DMS79 (cell line): ENCODE results near the gene WSCD1.

Experiments
- DNase-seq: peaks from one replicate; lab custom pipeline; 2025; lab: John Stamatoyannopoulos, UW

The WSCD1 gene

GRCh38 chr17:6108382-6108781 is 38.2 kb downstream of the WSCD1 start:
- DNase-seq = no peak

- no peak for DNase-seq
Observed at GRCh38 chr17:6108987-6109386, 38.8 kb downstream of the WSCD1 start.

- DNase-seq = no peak
Observed at GRCh38 chr17:6109536-6109935, 39.4 kb downstream of the WSCD1 start.

- DNase-seq = no peak
Observed at GRCh38 chr17:6110088-6110487, 39.9 kb downstream of the WSCD1 start.

DNA sequence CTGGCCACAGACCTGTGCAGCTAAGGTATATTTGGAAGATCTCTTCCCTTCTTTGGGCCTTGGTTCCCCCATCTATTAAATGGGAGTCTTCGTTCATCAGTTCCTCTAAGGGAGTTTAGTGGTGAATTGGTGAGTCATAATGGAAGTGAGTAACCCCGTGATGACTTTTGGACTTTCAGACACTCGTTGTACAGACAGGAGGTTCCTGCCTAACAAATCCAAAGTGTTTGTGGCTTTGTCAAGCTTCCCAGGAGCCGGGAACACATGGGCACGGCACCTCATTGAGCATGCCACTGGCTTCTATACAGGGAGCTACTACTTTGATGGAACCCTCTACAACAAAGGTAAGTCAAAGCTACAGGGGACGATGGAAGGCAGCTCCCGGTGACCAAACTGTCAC is 40.4 kb downstream of the WSCD1 start:
- no peak for DNase-seq

DNA sequence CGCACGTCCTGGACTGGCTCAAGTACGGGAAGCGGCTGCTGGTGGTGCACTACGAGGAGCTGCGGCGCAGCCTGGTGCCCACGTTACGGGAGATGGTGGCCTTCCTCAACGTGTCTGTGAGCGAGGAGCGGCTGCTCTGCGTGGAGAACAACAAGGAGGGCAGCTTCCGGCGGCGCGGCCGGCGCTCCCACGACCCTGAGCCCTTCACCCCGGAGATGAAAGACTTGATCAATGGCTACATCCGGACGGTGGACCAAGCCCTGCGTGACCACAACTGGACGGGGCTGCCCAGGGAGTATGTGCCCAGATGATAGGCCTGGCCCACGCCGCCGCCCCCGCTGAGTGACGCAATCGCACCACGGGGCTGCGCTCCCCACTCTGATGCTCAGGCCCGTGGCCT is 50.2 kb downstream of the WSCD1 start:
- no peak for DNase-seq

- DNase-seq = no peak
Observed at GRCh38 chr17:6124856-6125255, 54.7 kb downstream of the WSCD1 start.

DNA sequence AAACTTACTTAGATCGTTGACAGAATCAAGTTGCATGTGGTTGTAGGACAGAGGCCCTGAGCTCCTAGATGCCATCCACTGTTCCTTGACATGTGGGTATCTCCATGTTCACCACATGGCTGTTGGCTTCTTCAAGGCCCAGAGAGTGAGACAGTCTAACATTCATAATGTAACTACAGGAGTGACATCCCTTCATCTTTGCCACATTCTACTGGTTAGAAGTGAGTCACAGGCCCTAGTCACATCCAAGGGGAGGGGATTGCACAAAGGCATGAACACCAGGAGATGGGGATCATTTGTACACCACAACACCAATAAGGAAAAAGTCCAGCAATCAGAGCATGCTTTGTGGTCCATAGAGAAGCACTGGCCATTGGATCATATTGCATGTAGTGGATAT is 56.6 kb downstream of the WSCD1 start:
- DNase-seq = no peak

- no peak for DNase-seq
Observed at GRCh38 chr17:6134721-6135120, 64.5 kb downstream of the WSCD1 start.

GRCh38 chr17:6135236-6135635 is 65.1 kb downstream of the WSCD1 start:
- DNase-seq = no peak

DNA sequence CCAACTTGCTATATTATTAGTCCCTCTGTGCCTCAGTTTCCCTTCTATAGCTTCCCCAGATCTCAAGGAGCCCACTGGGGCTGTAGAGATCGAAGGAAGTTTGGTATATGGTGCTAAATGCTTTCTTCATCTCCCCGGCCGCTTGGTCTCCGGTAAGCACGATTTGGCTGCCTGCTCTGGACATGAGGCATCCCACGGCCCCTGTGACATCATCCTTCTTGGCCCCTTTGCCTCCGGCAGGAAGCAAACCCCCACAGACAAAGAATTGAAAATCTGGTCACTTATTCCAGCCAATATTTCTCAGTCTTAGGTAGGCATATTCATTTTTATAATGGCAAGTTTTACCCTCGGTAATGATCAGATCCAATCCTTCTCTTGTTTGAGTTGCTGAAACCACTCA is 65.8 kb downstream of the WSCD1 start:
- no peak for DNase-seq

GRCh38 chr17:6137716-6138502 is 67.7 kb downstream of the WSCD1 start:
- DNase-seq = no peak

DNA sequence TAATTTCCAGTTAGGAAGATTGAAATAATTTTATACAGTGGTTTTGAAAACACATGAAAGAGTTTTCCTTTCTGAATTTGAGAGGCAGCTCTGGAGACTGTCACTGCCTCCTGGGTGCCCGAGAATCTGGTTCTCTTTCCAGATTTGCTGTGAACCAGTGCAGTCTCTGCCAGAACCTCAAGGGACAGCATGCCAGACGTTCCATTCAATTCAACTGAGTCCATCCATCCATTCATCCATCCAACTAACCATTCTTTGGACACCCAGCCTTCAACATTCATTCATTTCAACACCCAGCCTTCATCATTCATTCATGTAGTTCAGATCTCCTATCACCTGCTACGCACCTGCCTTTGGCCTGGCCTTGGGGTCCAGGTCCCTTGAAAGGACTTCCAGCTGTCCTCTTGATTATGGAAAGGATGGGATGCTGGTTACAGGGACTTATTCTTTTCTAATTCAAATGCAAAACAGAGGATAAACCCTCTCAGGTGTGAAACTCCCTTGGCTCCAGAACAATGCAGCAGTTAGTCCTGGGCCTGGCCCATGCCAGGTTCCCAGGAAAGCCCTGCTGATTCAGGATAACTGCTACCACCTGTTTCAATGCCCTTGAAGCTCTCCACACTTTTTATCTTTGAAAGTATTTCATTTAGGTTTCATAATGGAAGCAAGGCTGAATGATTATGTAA is 68.7 kb downstream of the WSCD1 start:
- no peak for DNase-seq

DNA sequence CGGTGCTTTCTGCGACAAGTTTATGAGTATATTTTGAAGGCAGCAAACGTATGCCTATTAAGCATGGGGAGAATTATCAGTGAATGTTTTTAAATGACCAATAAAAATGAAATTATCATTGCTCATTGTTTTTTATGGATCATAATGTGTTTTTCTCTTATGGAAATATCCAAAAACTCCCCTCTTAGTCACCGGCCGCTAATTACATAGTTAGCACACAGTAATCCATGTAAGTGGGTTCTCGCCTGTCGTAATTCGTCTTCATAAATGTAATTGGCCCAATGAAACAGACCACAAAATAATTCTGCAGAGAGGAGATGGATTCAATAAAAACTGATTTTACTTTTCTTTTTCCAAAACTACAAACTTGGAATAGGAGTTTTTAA is 69.3 kb downstream of the WSCD1 start:
- no peak for DNase-seq

GRCh38 chr17:6140188-6140587 is 70.0 kb downstream of the WSCD1 start:
- DNase-seq = no peak

- no peak for DNase-seq
Observed at GRCh38 chr17:6140728-6141330, 70.7 kb downstream of the WSCD1 start.

- DNase-seq = no peak
Observed at GRCh38 chr17:6142701-6143100, 72.5 kb downstream of the WSCD1 start.

DNA sequence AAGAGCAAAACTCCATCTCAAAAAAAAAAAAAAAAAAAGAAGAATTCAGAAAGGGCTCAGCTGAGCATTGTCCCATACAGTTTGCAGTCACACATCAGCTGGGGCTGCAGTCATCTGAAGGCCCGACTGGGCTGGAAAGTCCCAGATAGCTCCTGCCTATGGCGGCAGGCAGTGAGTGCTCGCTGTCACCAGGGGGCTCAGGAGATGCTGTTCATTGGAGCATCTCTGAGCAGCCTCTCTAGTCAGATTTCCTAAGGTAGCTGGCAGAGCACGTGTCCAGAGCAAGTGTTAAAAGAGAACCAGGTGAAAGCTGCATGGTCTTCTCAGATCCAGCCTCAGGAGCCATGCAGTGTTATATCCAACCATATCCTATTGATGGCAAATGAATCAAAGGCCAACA is 75.8 kb downstream of the WSCD1 start:
- no peak for DNase-seq

- no peak for DNase-seq
Observed at GRCh38 chr17:6147042-6147441, 76.9 kb downstream of the WSCD1 start.

- DNase-seq = no peak
Observed at GRCh38 chr17:6153375-6153774, 83.2 kb downstream of the WSCD1 start.

- DNase-seq = no peak
Observed at GRCh38 chr17:6157716-6158115, 87.5 kb downstream of the WSCD1 start.

DNA sequence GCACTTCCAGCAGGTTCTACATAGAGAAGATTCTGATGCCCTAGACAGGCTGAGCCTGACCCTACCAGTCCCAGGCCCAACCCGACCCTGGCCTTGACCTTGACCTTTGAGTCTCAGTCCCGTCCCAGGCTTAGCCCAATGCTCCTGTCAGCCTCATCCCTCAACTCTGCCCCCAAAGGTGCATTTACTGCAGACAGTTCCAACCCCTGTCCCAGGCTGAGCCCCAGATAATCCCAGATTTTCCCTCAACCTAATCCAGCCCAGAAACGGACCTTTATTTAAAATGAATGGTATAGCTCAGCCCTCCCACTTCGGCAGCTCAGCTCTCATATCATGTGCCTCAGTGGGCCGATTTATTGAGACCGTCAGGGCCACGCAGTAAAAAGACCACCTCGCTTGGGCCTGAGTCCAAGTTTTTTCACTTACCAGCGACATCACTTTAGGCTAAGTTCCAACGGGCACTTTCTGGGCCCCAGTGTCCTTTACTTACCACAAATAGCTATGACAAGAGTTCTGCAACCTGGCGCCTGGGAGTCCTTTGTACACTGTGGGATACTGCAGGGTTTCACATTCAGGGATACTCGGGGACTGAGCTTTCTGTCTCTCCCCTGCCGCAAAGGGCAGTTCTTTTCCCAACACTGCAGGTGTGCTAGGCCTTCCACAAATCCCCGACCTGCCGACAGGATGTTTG is 89.5 kb downstream of the WSCD1 start:
- DNase-seq = no peak

DNA sequence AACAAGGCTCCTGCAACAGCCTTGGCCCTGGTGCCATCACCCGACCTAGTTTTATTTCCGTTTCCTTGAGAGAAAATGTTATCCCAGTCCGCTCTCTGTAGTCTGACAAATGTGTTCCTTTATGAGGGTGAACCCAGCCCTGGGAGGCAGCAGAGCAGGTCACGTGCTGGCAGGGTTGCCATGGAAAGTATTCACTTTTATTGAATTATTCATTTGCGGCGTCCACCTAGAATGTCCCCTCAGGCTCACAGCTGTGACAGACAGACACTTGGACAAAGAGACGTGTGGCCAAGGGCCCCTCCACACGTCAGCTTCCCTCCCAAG is 90.0 kb downstream of the WSCD1 start:
- DNase-seq = no peak
